PFSK-1 (cell line): ENCODE results near the gene DERA.

Experiments used
- FOXP2 ChIP-seq: optimal IDR thresholded peaks from 2 replicates; pipeline ENCODE3; 2011; ENCODE audit warnings: borderline replicate concordance, control low read depth, inconsistent platforms; ENCODE audit not compliant: insufficient read depth; ENCODE audit errors: extremely low read length, extremely low read depth
- POLR2AphosphoS5 ChIP-seq: IDR thresholded peaks from 2 replicates; pipeline ENCODE4 v1.6.1; 2012; ENCODE audit warnings: low read depth, mild to moderate bottlenecking, control low read depth, low read length, moderate library complexity
- REST ChIP-seq, 2 experiments: IDR thresholded peaks; 2 replicates each; pipeline versions ENCODE4 v1.6.1 to v1.8.0; 2011 to 2012; ENCODE audit warnings: low read depth in 2 of 2, low read length in 2 of 2, control low read depth in 1 of 2, inconsistent platforms in 1 of 2, mild to moderate bottlenecking in 1 of 2, moderate library complexity in 1 of 2; ENCODE audit not compliant: insufficient read depth in 1 of 2
- SIN3A ChIP-seq: IDR thresholded peaks from 2 replicates; pipeline ENCODE4 v1.6.1; 2012; ENCODE audit warnings: mild to moderate bottlenecking, low read length, moderate library complexity, borderline replicate concordance; ENCODE audit not compliant: insufficient read depth
- TAF1 ChIP-seq: IDR thresholded peaks from 2 replicates; pipeline ENCODE4 v1.6.1; 2012; ENCODE audit warnings: low read length, control low read depth, borderline replicate concordance; ENCODE audit not compliant: insufficient read depth

GRCh38 chr12:15977999-15978951, 67.1 kb downstream of the DERA start:
- TF ChIP-seq POLR2AphosphoS5 (no peak), SIN3A (no peak), REST (IDR thresholded peaks at IDR 0.05; ENCODE audit: insufficient read depth in 1 of 2, low read depth in 2 of 2, low read length in 2 of 2) (no peak), TAF1 (no peak), FOXP2 (no peak)
